SH-SY5Y (cell line): ENCODE data around the gene BICRA.

Source experiments
- GATA2 ChIP-seq: IDR thresholded peaks from 2 replicates; pipeline ENCODE4 v1.6.1; 2011; ENCODE audit warnings: mild to moderate bottlenecking, low read depth, low read length
- GATA3 ChIP-seq: IDR thresholded peaks from 2 replicates; pipeline ENCODE4 v1.6.1; 2011; ENCODE audit warnings: low read depth, mild to moderate bottlenecking, low read length, moderate library complexity

- TF ChIP-seq GATA2 (no peak), GATA3 (no peak)
Measured at GRCh38 chr19:47681388-47681787, 72.5 kb downstream of the BICRA start.
